ENCODE data around the gene ZNF507. TPM values are rescaled to one million over a fixed set of nuclear protein-coding genes. Genes with fewer than 3 reads are reported as not detected.
"Not testable (repeated sequence)": the region's sequence is repeated elsewhere in the genome, so short reads cannot be mapped to it uniquely, and the experiment has no call there.

ZNF507 gene
- total RNA-seq, 1 experiment from 2014 or later = 22.5 TPM

DNA sequence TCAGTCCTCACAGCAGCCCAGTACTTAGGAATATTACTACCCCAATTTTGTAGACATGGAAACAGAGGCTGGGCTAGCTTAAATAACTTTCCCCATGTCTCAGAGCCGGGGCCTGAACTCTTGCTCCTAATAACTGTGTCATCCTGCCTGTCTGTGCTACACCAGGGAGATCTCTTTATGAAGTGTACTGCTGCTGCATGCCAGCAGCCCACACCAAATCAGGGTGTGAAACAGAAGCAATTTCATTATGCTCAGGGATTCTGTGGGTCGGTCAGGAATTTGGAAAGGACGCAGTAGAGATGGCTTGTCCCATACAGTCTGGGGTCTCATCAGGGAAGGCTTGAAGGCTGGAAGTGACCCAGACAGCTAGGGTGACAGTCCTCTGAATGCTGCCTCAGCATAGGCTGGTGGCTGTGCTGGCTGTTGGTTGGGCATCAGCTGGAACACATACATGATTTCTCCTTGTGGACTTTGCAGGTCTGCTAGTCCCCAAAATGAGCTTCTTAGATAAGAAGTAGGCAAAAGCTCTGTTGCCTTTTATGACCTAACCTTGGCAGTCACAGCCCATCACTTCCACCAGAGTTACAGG, 22.6 kb downstream of the ZNF507 start:
- Histone ChIP-seq H3K4me3 (no peak overlapping the region), H3K27me3 (no peaks in the 10 kb centered on the region), H3K27ac (no peak overlapping the region), H3K4me1 (peaks cover 6% of the 10 kb centered on the region; the same call in 1 of the 2 replicates), H3K9me3 (replicated peaks) (no peaks in the 10 kb centered on the region), H3K36me3 (peaks cover 59% of the 10 kb centered on the region)
- DNase-seq = no peak

- Histone ChIP-seq H3K27ac (no peak overlapping the region), H3K27me3 (no peaks in the 10 kb centered on the region), H3K36me3 (peaks cover 56% of the 10 kb centered on the region)
Measured at GRCh38 chr19:32368787-32369186, 23.4 kb downstream of the ZNF507 start.

GRCh38 chr19:32372726-32373517, 27.5 kb downstream of the ZNF507 start:
- peaks cover 45% of the 10 kb centered on the region for H3K36me3 ChIP-seq
- H3K27me3 ChIP-seq = no peaks in the 10 kb centered on the region
- DNase-seq = peak; percentile 19 to 47
- peaks cover 21% of the 10 kb centered on the region for H3K4me1 ChIP-seq
- H3K4me3 ChIP-seq = no peak overlapping the region
- peak overlapping the region; percentile 62 for H3K27ac ChIP-seq
- no peaks in the 10 kb centered on the region for H3K9me3 ChIP-seq (replicated peaks)

More at GRCh38 chr19:32368787-32369186, 23.4 kb downstream of the ZNF507 start:
- DNase-seq = no peak
- Histone ChIP-seq H3K4me1 (peaks cover 13% of the 10 kb centered on the region), H3K4me3 (no peak overlapping the region), H3K9me3 (replicated peaks) (no peaks in the 10 kb centered on the region)

DNA sequence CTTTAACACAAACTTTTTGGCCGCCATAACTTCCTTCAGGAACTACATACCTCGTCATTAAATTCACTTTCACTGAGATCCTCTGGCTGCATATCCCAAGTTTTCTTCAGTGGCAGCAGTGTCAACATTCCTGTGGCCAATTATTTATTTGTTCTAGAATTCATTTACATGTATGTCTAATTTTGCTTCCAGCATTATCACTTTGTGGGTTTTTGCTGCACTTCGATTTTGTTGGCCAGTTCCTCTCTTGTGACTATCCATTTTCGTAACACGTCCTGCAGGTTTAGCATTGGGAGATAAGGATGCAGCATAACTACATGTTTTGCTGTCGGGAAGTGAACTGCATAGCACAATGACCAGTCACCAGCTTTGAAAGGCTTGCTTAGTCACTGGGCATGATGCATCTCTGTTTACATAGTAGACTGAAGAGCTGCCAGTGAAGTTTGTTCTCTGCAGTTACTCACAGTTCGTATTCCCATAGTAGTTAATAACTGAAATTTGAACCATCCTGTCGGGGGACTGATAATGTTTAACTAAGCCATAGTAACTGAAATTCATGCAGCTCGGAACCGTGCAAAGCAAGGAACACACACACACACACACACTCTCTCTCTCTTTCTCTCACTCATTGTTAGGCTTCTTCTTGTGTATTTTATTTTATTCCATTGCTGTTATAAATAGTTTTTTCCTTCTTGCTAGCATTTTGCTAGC, 28.3 kb downstream of the ZNF507 start:
- Histone ChIP-seq H3K27me3 (no peaks in the 10 kb centered on the region), H3K9me3 (replicated peaks) (no peaks in the 10 kb centered on the region), H3K4me1 (peaks cover 21% of the 10 kb centered on the region), H3K4me3 (no peak overlapping the region), H3K36me3 (peaks cover 41% of the 10 kb centered on the region), H3K27ac (peak overlapping the region; percentile 62)
- peak; percentile 79 for DNase-seq

- H3K27me3 ChIP-seq; H3K4me3 ChIP-seq; DNase-seq; H3K9me3 ChIP-seq (replicated peaks): not testable (repeated sequence)
- peak overlapping the region; percentile 62 for H3K27ac ChIP-seq
- peaks cover 36% of the 10 kb centered on the region for H3K36me3 ChIP-seq
- peaks cover 21% of the 10 kb centered on the region for H3K4me1 ChIP-seq
Measured at GRCh38 chr19:32374362-32374761, 29.0 kb downstream of the ZNF507 start.

GRCh38 chr19:32377088-32377487, 31.7 kb downstream of the ZNF507 start:
- H3K4me3 ChIP-seq = not testable (repeated sequence)
- DNase-seq = peak; percentile 16 to 21
- peaks cover 42% of the 10 kb centered on the region for H3K36me3 ChIP-seq

GRCh38 chr19:32380269-32380668, 34.9 kb downstream of the ZNF507 start:
- Histone ChIP-seq H3K27me3 (no peaks in the 10 kb centered on the region), H3K4me1 (no peaks in the 10 kb centered on the region), H3K27ac (no peak overlapping the region), H3K9me3 (replicated peaks) (no peaks in the 10 kb centered on the region), H3K4me3 (no peak overlapping the region), H3K36me3 (peaks cover 57% of the 10 kb centered on the region)
- DNase-seq = no peak

More at GRCh38 chr19:32377088-32377487, 31.7 kb downstream of the ZNF507 start:
- not testable (repeated sequence) for H3K27me3 ChIP-seq; H3K9me3 ChIP-seq (replicated peaks); H3K27ac ChIP-seq
- H3K4me1 ChIP-seq = peaks cover 21% of the 10 kb centered on the region

- Histone ChIP-seq H3K36me3 (peaks cover 29% of the 10 kb centered on the region), H3K9me3 (replicated peaks) (no peaks in the 10 kb centered on the region), H3K27ac (no peak overlapping the region), H3K4me3 (no peak overlapping the region), H3K4me1 (no peaks in the 10 kb centered on the region), H3K27me3 (no peaks in the 10 kb centered on the region)
- DNase-seq = peak in 1 of 2 experiments; percentile 22
Measured at GRCh38 chr19:32387701-32388392, 42.4 kb downstream of the ZNF507 start.

GRCh38 chr19:32388393-32388855, 43.0 kb downstream of the ZNF507 start:
- H3K36me3 ChIP-seq = peaks cover 23% of the 10 kb centered on the region
- H3K27ac ChIP-seq = no peak overlapping the region
- H3K9me3 ChIP-seq (replicated peaks) = no peaks in the 10 kb centered on the region
- DNase-seq = no peak
- H3K27me3 ChIP-seq = no peaks in the 10 kb centered on the region
- H3K4me3 ChIP-seq = no peak overlapping the region
- no peaks in the 10 kb centered on the region for H3K4me1 ChIP-seq

DNA sequence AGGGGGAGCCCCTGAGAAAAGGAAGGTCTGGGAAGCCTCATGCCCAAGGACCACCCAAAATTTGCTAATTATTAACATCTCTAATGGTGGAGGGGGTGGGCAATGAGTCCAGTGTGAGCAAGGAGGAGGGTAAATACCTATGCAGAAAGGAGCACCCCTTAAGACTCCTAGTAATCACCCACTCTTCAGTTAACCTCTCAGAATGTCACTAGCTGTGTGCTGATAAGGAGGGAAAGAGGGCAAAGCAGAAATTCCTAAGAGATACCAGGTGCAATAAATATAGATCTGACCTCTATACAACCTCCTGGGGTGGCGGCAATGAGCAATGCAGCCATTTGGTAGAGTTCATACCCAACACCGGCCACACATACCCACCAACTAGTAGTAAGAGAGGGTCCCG, 47.5 kb downstream of the ZNF507 start:
- Histone ChIP-seq H3K27ac (no peak overlapping the region), H3K9me3 (replicated peaks) (no peaks in the 10 kb centered on the region), H3K27me3 (no peaks in the 10 kb centered on the region), H3K4me3 (no peak overlapping the region), H3K4me1 (0 out of 2 replicates have a peak, but pooled peaks cover 2% of the 10 kb centered on the region), H3K36me3 (peaks cover 3% of the 10 kb centered on the region; the same call in 1 of the 2 replicates)
- DNase-seq = no peak

- Histone ChIP-seq H3K4me1 (0 out of 2 replicates have a peak, but pooled peaks cover 7% of the 10 kb centered on the region), H3K36me3 (peaks cover 3% of the 10 kb centered on the region), H3K27ac (no peak overlapping the region), H3K9me3 (replicated peaks) (no peaks in the 10 kb centered on the region), H3K27me3 (no peaks in the 10 kb centered on the region), H3K4me3 (no peak overlapping the region)
- no peak for DNase-seq
Measured at GRCh38 chr19:32396046-32396652, 50.7 kb downstream of the ZNF507 start.

DNA sequence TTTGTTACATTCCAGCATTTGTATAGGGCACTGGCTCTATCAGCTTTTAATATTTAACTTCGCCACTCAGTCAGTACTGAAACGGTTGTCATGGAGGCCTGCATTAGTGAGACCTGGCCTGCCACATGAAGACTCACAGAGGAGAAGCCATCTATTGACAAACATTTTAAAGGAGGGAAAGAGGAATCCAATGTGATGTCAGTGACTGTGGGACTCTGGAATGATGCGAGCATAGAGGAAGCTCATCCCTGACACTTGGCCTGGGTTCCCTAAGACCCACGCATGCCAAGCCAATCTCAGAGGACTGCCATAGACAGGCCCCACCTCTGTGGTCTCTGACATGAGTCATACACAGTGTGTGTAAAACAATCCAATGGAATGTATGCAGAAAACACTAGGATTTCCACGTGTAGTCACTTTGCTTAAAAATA, 52.3 kb downstream of the ZNF507 start:
- Histone ChIP-seq H3K27me3 (no peaks in the 10 kb centered on the region), H3K36me3 (peaks cover 3% of the 10 kb centered on the region), H3K4me1 (0 out of 2 replicates have a peak, but pooled peaks cover 7% of the 10 kb centered on the region), H3K9me3 (replicated peaks) (no peaks in the 10 kb centered on the region), H3K4me3 (no peak overlapping the region), H3K27ac (no peak overlapping the region)
- peak; percentile 34 to 45 for DNase-seq

DNA sequence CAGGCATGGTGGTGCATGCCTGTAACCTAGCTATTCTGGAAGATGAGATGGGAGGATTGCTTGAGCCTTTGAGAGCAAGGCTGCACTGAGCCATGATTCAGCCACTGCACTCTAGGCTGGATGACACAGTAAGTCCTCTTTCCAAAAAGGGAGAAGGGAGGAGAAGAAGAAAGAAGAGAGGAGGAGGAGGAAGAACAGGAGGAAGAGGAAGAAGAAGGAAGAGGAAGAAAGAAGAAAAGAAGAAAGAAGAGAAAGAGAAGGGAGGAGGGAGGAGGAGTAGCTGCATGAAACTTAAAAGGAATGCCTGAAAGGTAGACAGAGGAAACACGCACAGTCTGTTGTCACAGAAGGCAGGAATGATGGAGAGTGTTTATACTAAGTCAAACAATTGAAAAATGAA, 56.6 kb downstream of the ZNF507 start:
- Histone ChIP-seq H3K4me1 (peaks cover 7% of the 10 kb centered on the region; the same call in 1 of the 2 replicates), H3K9me3 (replicated peaks) (no peaks in the 10 kb centered on the region), H3K27me3 (no peaks in the 10 kb centered on the region), H3K4me3 (no peak overlapping the region), H3K27ac (no peak overlapping the region), H3K36me3 (no peaks in the 10 kb centered on the region; the same call in 1 of the 2 replicates)
- DNase-seq = no peak

All from SJCRH30 (cell line).